Right forelimb (tissue), 1 donor: ENCODE measurements around the gene PAX2.

ENCODE experiments used
- DNase-seq: peaks from one replicate; pipeline ENCODE4 v3.0.0-alpha.2; 2018

The PAX2 gene

DNA sequence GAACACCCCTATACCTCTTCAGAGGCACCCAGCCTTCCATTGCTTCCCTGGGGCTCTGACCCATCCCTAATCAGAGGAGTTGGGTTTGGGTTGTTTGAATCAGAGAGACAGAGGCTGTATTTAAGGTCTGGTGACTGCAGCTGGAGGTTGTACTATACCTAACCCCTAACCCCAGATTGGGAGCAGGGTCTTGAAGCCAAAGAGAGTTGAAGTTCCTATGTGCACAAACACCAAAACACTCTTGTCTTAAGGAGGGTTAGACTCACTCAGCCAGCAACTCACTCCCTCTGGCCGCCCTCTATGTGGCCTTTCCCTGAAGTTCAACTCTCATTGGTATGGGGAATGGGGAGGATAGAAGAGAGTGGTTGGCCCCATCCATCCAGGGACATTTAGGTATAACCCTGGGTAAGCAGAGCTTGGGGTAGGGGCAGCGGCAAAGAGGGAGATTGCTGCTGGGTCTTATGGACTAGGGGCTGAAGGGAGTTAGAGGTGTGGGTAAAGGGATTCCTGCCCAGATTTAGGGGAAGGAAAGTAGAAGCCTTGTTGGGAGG lies 80.0 kb downstream of the PAX2 start:
- DNase-seq, result no peak

DNA sequence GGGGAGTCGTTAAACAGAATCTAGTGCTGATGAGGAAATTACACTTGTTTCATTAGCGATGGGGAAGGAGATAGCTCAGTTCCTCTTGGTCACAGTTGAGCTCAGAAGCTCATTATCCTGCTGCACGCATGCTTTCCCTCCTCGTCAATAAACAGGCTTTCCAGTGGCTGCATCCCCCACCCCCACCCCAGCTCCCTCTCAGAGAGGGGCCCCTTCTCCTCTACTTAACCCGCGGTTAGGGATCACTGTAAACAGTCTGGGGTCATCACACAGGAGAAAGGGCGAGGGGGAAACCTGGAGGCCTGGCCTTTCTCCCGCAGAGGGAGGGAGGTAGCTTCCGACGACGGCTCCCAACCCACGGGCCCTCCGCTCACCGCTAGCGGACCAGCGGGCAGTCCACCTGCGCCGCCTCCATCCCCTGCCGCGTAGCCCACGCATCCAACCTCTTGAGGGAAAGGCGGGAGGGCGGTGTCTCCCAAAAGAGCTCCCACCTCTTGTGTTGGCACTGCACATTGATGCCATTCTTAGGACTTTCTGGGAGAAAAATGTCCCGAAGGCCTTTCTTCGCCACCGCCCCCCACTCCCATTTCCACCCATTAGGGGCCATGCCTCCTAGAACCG lies 80.8 kb downstream of the PAX2 start:
- DNase-seq, result no peak

DNA sequence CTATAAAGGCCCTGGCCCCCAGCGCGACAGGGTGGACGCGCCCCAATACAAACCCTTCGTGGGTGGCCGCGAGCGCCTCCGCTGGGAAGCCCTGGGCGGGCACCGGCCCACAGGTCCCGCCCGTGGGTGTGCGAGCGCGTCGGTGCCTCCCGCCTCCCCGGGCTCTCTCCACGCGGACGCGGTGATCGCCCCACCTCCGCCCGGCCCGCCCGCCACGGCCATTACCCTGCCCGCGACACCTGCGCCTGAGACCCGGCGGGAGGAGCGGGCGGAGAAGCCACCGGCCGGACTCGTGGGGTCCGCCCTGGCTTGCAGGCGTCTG lies 81.2 kb downstream of the PAX2 start:
- DNase-seq, result no peak

DNA sequence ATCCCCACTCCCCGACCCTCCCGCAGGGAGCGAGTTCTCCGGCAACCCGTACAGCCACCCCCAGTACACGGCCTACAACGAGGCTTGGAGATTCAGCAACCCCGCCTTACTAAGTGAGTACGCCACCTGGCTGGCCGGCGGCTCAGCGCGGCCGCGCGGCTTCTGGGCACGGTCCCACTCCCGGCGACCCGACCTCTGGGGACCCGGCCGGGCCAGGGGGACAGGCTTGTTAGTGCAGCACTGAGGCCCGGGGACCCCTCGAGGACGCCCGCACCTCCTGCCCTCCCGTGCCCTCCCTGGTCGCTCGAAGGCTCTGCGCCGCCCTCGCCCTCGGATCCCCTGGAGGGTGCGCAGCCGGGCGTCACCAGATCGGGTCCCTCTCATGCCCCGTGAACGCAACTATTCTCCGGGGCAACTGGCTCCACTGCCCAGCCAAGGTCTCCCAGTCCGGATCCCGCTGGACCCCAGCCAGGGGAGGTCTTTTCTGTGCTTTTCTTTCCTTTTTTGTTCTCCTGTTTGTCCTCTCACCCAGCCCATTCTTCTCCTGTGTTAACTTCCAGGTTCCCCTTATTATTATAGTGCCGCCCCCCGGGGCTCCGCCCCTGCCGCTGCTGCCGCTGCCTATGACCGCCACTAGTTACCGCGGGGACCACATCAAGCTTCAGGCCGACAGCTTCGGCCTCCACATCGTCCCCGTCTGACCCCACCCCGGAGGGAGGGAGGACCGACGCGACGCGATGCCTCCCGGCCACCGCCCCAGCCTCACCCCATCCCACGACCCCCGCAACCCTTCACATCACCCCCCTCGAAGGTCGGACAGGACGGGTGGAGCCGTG lies 81.8 kb downstream of the PAX2 start:
- no peak for DNase-seq

DNA sequence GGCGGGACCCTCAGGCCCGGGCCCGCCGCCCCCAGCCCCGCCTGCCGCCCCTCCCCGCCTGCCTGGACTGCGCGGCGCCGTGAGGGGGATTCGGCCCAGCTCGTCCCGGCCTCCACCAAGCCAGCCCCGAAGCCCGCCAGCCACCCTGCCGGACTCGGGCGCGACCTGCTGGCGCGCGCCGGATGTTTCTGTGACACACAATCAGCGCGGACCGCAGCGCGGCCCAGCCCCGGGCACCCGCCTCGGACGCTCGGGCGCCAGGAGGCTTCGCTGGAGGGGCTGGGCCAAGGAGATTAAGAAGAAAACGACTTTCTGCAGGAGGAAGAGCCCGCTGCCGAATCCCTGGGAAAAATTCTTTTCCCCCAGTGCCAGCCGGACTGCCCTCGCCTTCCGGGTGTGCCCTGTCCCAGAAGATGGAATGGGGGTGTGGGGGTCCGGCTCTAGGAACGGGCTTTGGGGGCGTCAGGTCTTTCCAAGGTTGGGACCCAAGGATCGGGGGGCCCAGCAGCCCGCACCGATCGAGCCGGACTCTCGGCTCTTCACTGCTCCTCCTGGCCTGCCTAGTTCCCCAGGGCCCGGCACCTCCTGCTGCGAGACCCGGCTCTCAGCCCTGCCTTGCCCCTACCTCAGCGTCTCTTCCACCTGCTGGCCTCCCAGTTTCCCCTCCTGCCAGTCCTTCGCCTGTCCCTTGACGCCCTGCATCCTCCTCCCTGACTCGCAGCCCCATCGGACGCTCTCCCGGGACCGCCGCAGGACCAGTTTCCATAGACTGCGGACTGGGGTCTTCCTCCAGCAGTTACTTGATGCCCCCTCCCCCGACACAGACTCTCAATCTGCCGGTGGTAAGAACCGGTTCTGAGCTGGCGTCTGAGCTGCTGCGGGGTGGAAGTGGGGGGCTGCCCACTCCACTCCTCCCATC lies 82.7 kb downstream of the PAX2 start:
- DNase-seq, result no peak

DNA sequence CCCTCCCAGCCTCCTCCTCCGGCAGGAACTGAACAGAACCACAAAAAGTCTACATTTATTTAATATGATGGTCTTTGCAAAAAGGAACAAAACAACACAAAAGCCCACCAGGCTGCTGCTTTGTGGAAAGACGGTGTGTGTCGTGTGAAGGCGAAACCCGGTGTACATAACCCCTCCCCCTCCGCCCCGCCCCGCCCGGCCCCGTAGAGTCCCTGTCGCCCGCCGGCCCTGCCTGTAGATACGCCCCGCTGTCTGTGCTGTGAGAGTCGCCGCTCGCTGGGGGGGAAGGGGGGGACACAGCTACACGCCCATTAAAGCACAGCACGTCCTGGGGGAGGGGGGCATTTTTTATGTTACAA lies 83.3 kb downstream of the PAX2 start:
- DNase-seq, result no peak

DNA sequence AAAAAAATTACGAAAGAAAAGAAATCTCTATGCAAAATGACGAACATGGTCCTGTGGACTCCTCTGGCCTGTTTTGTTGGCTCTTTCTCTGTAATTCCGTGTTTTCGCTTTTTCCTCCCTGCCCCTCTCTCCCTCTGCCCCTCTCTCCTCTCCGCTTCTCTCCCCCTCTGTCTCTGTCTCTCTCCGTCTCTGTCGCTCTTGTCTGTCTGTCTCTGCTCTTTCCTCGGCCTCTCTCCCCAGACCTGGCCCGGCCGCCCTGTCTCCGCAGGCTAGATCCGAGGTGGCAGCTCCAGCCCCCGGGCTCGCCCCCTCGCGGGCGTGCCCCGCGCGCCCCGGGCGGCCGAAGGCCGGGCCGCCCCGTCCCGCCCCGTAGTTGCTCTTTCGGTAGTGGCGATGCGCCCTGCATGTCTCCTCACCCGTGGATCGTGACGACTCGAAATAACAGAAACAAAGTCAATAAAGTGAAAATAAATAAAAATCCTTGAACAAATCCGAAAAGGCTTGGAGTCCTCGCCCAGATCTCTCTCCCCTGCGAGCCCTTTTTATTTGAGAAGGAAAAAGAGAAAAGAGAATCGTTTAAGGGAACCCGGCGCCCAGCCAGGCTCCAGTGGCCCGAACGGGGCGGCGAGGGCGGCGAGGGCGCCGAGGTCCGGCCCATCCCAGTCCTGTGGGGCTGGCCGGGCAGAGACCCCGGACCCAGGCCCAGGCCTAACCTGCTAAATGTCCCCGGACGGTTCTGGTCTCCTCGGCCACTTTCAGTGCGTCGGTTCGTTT lies 83.9 kb downstream of the PAX2 start:
- no peak for DNase-seq

DNA sequence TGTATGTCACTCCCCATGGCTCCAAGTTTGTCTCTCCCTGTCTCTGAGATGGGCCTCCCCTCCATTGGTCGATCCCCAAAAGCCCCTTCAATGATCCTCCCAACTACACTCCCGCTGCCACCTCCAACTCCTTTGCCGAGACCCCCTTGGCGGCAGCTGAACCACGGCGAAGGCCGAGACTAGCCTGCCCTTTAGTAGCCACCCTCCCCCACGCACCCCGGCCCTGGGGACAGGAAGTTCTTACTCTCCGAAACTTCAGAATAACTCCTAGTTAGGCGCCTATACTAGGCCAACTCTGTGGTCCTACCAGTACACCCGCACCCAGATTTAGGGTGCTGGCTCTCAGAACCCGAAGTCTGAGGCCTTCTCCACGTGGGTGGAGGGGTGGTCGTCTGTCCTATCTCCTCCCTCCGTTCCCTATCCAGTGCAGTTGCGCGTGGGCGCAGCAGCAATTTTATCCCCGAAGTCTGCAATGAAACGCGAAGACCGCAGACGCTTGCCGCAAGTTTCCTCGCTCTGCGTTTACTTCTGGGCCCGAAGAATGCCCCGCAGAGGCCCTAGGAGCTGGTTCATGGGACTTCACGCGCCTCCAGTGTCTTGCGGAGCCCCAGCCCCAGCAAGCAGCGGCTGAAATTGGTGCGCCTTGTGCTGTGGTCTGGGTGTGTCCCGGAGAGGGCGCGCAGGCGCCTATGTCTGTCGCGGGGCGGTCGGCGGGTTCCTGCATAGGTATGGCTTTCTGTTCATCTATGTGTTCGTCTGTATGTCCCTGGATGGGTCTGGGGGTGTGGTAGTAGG lies 84.7 kb downstream of the PAX2 start:
- no peak for DNase-seq

DNA sequence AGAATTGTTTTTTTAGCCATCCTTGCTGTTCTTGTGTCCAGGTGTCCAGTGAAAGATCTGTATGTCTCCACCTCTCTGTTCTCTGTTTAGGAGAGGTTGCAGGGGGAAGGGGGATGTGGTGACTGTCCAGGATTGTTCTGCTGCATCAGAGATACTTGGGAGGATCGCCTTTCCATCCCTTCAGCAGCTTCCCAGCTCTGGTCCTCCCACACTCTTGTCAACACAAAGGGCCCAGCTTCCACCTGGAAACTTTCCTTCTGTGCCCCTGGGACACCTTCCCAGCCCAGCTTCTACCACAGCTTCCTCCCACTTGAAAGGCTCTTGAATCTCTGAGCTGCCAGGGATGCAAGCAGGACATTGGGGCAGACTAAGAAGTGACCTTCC lies 85.3 kb downstream of the PAX2 start:
- no peak for DNase-seq

DNA sequence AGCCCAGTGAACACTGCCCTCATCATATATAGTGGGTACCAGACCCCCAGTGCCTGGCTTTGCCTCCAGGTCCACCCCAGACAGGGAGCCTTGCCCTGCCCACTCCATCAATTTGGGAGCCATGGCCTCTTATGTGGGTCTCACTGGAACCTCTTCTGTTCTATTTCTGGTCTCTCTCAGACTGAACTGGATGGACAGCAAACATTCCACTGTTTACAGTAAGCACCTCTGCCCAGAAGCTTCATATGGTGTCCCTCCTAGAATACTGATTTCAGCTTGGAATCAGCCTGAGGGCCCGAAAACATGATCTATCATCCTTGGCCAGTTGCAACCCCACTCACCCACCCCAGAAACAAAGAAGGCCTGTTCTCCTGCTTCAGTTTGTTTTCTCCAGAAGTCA lies 86.4 kb downstream of the PAX2 start:
- no peak for DNase-seq

DNA sequence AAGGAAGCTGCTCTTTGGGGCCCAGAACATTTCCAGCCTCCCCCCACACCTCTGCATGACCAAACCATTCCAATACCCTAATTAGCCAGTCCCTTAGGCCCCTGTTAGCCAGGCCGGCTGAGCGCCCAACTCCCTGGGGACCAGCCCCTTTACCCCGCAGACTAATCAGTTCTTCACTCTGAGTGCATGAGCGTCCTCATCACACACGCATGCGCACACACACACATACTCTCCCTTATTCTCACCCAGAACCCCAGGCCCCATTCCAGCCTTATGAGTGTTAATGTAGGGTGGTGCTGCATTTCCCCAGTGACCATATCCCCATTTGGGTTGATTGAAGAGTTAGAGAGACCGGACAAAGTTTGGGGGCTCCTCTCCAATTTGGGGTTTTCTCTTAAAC lies 90.4 kb downstream of the PAX2 start:
- DNase-seq, result no peak

DNA sequence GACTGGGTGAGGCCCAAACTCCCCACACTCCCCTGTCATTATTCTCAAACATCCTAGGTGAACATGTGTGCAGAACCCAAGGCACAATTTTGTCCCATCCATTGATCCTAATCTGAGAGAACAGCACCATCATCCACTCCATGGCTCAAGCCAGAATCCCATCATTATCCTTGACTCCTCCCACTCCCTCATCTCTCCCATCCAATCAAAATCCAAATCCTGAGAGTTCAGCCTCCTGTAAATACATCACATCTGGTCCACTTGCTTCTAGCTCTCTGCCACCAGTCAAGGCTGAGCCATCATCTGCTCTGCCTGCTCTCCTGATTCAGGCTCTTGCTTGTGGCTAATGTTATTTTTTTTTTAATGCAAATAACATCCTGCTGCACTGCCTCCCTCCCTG lies 91.5 kb downstream of the PAX2 start:
- no peak for DNase-seq

DNA sequence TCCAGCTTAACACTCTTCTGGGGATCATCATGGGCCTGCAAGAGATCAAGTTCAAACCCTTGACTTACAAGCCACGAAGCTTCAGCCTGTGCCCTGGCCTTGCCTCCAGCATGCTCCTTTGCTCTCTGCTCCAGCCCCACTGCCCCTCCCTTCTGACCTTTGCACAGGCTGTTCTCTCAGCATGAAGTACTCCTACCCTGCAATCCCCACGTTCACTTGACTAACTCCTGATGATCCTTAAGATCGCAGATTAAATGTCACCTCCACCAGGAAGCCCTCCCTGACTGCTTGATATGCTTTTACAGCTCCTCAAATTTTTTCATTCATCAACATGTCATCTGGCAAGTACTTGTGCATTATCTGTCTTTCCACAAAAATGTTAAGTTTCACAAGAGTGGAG lies 91.9 kb downstream of the PAX2 start:
- DNase-seq, result no peak

DNA sequence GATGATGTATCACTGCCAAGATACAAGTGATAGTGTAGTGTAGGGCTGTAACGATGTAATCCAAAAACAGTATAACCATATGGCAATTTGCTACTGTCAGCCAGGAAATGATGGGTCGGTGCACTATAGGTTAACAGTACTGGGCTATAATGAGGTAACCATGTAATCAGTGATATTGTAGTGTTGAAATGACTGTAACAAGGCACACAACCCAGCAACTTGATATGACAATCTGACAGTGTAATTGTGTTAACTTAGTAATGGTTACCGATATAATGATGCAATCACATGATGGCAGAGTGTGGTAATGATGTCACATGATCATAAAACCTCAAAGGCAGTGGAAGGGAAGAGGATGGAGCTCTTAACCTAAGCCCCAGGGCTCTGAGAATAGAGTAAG lies 93.6 kb downstream of the PAX2 start:
- DNase-seq, result no peak

DNA sequence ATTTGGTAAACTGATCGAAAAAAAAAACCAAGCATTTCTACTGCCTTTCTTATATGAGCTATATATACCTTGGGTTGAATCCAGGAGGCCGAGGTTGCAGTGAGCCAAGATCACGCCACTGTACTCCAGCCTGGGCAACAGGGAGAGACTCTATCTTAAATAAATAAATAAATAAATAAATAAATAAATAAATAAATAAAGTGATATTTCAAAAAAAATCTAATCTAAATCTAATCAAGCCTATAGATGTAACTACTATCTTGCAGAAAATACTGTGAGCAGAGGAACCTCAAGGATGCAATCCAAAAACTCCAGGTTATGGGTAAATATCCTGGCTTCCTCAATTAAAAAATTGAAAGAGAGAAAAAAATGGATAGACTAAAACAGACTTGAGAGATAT lies 96.1 kb downstream of the PAX2 start:
- no peak for DNase-seq

DNA sequence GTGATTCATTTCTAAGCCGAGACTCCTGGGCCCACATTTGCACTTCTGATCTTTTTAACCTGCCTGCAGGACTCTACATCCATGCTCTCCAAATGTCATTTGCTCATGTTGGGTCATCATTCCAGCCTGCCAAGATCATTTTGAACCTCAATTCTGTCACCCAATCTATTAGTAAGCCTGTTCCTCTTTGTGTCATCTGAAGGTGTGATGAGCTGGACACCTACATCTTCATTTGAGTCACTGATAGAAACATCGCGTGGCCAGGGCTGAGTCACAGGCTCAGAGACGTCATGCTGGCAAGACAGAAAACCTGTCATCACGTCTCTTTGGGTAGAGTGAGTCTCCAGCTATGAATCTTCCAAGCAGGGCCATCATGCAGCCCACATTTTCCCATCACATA lies 102.1 kb downstream of the PAX2 start:
- no peak for DNase-seq

DNA sequence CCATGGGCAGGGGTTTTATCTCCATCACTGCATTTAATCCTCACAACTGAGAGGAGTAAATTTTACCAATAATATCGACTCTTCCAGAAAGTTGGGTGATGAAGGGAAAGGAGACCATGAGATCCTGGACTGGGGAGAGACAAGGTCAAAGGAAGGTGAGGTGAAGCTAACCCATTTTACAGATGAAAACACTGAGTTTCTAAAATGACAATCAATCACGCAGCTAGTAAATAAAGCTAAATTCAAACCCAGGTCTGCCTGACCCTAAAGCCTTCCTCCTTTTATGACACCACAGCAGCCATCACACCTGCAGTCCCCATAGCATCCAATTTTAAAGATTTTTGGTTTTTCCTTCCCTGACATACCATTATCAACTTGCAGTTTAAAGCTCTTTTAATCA lies 103.4 kb downstream of the PAX2 start:
- no peak for DNase-seq

DNA sequence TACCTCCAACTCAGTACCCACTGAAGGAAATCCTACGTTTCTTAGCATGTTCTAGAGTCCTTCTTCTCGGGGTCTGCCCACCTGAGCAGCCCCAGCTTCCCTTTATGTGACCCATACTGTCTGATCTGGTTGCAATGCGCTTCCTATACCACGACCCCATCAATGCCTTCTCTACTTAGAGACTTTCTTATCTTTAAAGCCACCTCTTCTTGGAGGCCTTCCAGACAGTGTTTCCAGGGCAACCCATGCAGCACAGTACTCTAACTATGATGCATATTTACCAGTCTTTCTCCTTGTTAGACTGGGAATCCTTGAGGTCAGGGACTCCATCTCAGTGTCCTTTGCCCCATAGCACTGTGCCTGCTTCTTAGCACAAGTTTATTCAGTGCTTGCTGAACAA lies 112.9 kb downstream of the PAX2 start:
- no peak for DNase-seq

DNA sequence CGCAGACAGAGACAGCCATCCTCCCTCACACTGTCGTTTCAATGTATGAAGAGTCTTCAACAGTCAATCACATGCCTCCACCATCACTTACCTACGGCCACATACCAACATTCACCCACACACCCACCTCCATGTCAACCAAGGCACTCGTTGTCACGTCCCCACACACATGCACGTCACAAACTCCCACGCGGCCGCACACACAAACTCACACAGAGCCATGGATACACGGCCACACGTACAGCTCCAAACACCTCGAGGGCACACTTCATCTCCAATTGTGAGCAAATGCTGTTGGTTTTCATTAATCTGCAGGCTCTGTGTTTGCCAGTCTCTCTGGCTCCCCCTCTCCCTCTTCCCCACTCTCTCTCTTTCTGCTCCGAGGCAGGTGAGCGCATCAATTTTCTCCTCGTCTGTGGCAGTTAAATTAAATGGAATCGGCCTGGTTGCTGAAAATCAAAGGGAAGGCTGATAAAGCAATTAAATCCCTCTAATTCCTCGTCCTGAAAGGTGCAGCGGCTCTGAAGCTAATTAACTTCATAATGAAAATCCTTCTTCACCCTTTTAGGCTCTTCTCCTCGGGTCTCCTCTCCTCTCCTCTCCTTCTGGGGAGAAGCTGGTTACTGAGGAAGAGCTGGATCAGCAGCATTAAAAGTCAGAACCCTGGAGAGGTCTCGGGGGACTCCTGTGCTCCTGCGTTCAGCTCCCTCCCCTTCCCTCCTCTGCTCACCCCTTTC lies 113.5 kb downstream of the PAX2 start:
- DNase-seq, result no peak

DNA sequence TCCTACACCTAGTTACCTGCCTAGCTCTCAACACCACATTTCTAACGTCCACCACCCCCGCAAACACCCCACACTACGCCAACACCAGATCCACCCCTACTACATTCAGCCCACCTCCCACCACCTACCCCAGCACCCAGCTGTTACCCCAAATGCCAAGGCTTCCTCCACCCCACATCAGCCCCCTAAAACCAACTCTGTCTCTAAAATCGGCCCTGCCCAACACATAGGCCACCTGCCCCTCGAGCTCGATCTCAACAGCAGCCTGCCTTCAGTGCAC lies 114.0 kb downstream of the PAX2 start:
- no peak for DNase-seq

DNA sequence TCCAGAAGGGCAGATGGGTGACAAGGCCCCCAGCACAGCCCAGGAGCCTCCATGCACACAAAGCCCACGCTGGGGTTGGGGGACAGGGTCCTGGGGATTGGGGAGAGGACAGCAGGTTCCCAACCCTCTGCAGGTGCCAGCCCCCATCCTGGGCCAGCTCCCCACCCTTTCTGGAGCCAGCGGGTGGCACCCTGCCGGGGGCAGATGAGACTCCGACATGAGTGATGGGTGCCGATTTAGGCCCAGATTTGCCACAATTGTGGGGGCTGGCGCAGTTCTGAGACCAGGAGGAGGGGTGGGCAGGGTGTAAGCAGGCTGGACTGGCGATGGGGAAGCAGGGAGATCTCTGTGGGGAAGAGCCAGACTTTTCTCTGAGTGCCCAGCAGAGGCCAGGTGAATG lies 118.1 kb downstream of the PAX2 start:
- DNase-seq, result no peak
